A172 (cell line): ENCODE measurements around the gene MYORG. TPM values are rescaled to one million over a fixed set of nuclear protein-coding genes. Genes with fewer than 3 reads are reported as not detected.

Source experiments
- DNase-seq: peaks from one replicate; pipeline ENCODE4 v3.0.0-alpha.2; 2015; ENCODE audit warnings: low spot score
- total RNA-seq: library from RNA; depleted of rRNA; stranded (reverse); fragments of >200 nt; shearing (Covaris generic); gene quantifications from 2 replicates; pipeline ENCODE4 v1.2.3, GENCODE V29; 2014; rRNA removed

The MYORG gene
- total RNA-seq, 1 experiment from 2014 or later = 3.5 TPM

DNA sequence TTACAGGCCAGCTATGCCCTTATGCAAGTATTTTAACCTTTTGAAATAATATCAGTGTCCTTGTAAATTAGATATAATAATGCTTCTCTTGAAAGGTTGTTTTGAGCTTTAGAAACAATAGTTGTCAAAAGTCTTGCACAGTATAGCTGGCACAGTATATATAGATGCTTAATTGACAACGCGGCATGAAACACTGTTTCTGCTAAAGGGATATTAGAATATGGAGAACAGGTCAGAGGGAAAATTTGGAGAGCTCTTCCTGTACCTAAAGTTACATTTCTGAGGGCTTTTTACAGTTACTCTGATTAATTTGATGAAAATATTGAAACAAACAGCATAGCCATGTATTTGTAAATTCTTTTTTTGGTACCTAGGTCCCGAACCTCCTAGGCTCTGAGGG is 42.9 kb downstream of the MYORG start:
- DNase-seq = no peak

DNA sequence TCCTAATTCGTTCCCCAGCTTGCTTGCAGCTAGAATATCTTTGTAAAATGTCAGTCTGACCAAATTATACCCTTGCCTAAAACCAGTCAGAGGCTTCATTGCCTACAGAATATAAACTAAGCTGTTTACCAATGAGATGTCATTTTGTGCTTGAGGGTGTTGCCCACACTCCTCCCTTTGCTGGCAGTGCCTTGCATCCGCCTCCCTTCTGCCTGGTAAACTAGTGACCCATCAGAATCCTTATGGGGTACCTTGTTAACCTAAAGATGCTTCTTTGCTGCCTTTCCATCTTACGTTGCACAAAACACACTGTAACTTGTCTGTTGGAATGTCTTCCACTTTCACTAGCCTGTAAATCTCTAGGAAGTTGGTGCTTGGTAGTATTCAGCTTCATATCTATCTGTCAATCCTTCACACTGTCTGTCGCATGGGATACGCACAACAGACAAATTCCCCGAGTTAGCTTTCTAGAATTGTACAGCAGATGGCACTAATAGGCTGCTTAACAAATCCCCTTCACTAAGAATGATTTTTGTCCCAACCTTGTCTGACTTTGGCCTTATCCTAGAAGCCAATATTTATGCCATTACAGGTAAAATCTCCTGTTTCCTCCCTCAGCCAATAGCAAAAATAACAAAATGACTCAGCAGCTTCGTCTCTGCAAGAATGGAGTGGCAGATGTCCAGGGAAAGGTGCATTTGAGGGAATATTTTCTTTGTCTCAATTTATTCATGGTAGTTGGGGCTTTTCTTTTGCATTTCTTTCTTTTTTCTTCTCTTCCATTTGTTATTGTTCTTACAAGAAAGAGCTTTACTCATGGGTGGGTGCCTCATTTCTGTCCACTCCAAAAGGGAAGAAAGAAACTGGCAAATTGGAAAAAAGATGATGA is 44.4 kb downstream of the MYORG start:
- DNase-seq = peak; percentile 40

DNA sequence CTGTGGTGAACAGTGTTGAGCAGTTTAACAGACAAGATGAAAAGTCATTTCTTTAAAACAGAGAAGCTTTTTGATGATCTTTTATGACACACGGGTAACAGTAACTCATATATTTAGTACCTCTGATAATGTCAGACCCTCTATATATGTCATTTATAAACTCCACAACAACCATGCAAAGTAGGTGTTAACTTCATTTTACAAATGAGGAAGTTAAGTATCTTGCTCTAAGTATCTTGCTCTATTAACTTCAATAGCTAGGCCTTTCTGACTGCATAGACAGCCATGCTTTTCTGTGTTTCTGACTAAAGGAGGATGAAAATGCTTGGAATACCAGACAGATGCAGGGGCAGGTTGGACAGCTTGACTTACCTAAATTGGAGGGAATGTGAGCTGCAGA is 45.5 kb downstream of the MYORG start:
- no peak for DNase-seq

DNA sequence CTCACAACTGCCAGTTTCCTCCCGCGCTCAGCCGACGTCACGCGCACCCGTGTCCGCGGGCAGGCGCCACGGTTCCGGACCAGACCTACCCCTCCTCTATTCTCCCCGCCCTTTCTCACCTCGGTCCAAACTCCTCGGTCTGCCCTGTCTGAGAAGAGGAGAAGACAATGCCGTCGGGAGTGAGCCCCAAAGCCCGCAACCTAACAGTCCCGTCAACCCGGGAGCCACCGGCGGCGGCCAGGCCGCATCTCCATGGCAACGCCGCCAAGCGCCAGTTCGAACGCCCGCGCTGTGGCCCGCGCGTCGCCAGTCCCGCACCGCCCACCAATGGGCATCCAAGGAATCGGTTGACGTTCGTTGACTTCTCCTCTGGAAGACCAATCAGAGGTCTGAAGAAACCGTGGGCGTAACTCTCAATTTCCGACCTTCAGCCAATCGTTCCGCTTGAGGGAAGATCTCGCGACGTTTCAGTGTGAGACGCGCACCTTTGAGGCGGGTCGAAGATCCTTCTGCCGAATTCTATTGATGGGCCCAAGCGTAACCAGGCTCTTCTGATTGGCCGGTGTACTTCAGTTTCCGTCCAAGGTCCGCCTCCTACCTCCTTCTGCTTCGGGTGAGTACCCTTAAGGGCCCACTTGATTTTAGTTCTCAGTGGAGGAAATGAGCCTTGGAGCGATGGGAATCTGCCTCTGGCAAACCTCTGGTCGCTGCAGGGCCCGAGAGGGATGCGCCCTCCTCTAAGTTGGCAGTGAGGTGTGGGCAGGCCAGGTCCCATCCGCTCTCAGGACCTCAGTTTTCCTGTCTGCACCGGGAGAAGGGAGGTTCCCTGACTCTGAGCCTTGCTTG is 47.5 kb downstream of the MYORG start, which contains the start of the genes KIF24 and NUDT2:
KIF24 (minus strand) TSS at position 282 of the 846 bp plus-strand sequence. CDS start 17,922 bp downstream, outside the sequence.
NUDT2 (plus strand) TSS at position 583 of the 846 bp plus-strand sequence. CDS start 9,471 bp downstream, outside the sequence.
- DNase-seq = peak; percentile 100

DNA sequence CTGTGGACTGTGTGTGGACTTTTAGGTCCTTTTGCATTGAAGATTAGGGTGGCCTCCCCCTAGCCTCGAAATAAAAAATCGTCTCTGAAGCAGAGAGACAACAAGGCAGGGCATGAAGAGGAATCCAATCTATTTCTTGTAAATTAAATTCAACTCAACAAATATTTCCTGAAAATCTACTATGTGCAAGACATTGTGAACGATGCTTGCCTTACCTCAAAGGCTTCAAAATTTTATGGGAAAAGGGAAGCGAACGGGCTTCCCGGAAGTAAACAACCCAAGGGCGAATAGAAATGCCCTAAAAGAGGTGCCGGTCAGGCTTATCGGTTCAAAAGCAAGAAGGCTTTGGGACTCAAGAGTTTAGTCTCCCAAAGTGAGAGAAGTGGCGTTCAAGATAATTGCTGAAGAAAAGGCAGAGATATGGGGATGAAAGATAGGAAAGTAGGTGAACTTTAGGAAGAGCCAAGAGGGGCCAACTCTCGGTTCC is 48.2 kb downstream of the MYORG start:
- no peak for DNase-seq

DNA sequence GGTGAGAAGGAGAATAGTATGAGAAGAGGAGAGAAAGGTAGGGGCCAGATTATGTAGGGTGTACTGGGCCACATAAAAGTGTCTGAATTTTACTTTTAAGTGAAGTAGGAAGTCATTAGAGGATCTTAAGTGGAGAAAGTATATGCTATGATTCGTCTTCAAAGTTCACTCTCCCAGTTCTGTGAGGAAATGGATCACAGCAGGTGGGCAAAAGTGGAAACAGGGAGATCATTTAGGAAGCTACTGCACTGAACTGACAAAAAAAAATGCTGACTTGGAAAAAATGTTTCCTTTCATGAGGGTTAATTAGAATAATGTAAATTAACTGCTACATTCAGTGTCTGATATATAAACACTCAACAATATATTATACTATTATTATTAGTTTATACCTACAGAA is 50.0 kb downstream of the MYORG start:
- no peak for DNase-seq

DNA sequence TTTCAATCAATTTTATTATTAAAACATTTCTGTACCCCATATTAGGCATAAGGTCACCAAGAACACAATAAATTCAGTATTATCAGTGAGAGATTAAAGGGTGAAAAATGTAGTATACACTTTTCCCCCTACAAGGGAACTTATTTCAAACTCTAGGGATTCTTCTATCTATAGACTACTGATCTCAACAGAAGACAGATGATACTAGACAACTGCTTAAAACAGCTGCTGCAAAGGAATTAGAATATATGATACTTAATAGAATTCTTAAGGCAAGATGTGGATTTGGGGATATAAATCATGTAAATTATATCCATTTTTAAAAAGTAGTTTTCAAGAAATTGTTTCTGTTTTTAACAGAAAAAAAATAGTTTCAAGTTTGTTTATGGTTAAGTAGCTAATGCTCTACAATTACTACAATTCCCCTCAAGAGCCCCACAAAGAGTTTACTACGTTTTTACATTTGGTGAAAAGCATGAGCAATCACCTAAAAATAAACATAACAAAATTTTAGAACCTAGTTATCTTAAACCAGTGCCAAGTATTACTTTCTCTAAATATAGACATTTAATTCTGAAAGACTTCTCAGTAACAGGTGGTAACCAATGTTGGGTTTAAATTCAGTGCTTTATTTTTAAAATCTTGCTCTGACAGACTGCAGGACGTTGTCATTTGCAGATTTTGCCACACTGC is 53.7 kb downstream of the MYORG start:
- no peak for DNase-seq

DNA sequence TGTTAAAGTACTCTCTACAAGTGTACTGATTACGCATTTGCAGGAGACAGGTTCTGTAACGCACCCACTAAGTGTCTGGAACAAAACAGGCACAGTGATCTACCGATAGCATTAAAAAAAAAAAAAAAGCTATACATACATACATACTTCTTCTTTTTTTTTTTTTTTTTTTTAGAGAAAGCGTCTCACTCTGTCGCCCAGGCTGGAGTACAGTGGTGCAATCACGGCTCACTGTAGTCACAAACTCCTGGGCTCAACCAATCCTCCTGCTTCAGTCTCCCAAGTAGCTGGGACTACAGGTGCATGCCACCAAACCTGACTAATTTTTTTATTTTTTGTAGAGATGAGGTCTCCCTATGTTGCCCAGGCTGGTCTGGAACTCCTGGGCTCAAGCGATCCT is 55.2 kb downstream of the MYORG start:
- no peak for DNase-seq

DNA sequence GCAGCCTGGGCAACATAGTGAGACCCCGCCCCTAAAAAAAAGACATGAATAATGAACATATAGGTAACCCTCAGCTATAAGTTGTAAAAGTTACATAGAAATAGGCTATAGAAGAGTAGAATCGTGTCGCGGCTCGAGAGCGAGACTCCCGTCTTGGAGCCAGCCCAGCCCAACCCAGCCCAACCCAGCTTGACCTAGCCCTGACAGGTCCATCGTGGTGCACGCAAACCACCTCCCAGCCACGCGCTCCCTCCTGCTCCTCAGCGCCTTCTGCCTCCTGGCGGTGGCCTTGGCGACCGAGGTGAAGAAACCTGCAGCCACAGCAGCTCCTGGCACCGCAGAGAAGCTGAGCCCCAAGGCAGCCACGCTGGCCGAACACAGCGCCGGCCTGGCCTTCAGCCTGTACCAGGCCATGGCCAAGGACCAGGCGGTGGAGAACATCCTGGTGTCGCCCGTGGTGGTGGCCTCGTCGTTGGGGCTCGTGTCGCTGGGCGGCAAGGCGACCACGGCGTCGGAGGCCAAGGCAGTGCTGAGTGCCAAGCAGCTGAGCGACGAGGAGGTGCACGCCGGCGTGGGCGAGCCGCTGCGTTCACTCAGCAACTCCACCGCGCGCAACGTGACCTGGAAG is 58.4 kb downstream of the MYORG start:
- no peak for DNase-seq

DNA sequence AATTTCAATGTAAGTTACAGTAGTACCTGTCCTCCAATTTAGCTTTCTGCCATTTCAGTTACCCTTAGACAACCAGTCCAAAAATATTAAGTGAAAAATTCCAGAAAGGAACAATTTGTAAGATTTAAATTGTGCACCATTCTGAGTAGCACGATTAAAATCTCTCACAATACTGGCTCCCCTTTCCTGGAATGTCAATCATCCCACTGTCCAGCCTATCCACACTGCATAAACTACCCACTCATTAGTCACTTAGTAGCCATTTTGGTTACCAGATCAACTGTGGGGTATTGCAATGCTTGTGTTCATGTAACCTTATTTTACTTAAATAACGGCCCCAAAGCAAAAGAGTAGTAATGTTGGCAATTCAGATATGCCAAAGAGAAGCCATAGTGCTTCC is 59.3 kb downstream of the MYORG start:
- no peak for DNase-seq

Other genes starting within 250 kb of the MYORG start
- 40.0 and 46.1 TPM in 2 replicates for gene UBAP1, start 197.9 kb downstream of the MYORG start, total RNA-seq
- gene KIF24, start 47.6 kb downstream of the MYORG start, total RNA-seq = 9.0 and 11.5 TPM in 2 replicates
- 52.1 and 67.4 TPM in 2 replicates for gene NUDT2, start 47.3 kb downstream of the MYORG start, total RNA-seq
- 11.1 and 11.6 TPM in 2 replicates for gene FAM219A, start 81.7 kb upstream of the MYORG start, total RNA-seq
- gene DNAI1, start 81.9 kb upstream of the MYORG start, total RNA-seq = not detected in 2 replicates
- 0.43 and 1.1 TPM in 2 replicates for gene ENHO, start 146.1 kb upstream of the MYORG start, total RNA-seq
- gene CNTFR, start 212.8 kb upstream of the MYORG start, total RNA-seq = 0.69 TPM in 1 of 2 replicates, not detected in the other
- gene RPP25L, start 235.2 kb upstream of the MYORG start, total RNA-seq = 20.1 and 26.2 TPM in 2 replicates
- 98.4 and 138 TPM in 2 replicates for gene DCTN3, start 243.6 kb upstream of the MYORG start, total RNA-seq